ENCODE results near the gene ACE2.

GRCh38 chrX:15616531-15616930, 15.8 kb upstream of the ACE2 start:
- TF ChIP-seq CTCF (optimal IDR thresholded peaks at IDR 0.05 in 1 of 3, IDR thresholded peaks at IDR 0.05 in 1 of 3, conservative IDR thresholded peaks at IDR 0.05 in 1 of 3; ENCODE audit: extremely low read depth in 1 of 3, insufficient read depth in 2 of 3, low read length in 3 of 3) (no peak), EZH2 (IDR thresholded peaks at IDR 0.05; ENCODE audit: low read length) (no peak)
